A549 (cell line): Measurements from ENCODE around the gene PARVB.

Experiments used
- HOXB13 ChIP-seq: fragments of 250-450 bp; sonication (Bioruptor Pico); IDR thresholded peaks from 2 replicates; pipeline ENCODE4 v1.5.0; 2020; ENCODE audit warnings: low read depth, mild to moderate bottlenecking, moderate library complexity
- RCOR1 ChIP-seq: fragments of 150-350 bp; IDR thresholded peaks from 2 replicates; pipeline ENCODE4 v1.6.1; 2014; ENCODE audit warnings: antibody characterized with exemption, low read length, low read depth

DNA sequence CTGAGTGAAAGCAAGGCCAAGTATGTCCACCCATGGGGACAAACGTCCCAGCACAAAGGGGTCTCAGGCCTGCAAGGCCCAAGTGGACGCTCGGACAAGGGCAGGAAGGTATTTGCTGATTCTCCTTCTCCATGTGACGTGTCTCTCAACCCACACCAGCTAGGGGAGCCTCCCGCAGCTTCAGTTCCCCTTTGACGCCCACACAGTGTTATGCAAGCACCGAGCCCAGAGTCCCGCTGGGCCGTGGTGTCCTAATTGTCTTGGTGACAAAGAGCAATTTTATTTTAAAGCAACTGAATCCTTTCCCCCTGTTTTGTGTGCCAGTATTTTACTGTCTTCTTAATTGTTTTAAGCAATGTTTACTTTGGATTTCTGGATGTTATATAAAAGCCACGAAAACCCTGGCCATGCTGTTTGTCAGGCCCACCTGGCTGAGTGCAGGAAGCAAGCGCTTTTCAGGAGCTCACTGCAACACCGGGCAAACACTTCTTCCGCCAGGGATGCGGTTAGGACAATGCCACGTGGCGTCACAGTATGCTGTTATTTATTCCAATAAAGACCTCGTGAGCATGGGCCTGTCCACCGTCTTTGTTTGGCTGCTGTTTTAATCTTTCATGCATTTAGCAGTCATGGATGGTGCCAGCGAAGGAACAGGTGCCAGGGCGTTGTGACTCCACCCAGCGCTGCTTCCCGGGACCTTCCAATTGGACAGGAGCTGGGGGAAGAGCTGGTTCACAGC lies 148.4 kb downstream of the PARVB start:
- no peak for TF ChIP-seq RCOR1
- TF ChIP-seq HOXB13 = no peak
